Heart left ventricle (tissue), 16 donors: ENCODE results near the gene TATDN2. TPM values are rescaled to one million over a fixed set of nuclear protein-coding genes. Genes with fewer than 3 reads are reported as not detected.
A peak's percentile ranks its signal among the peaks of the same experiment; 100 is the strongest.

Experiments used
- ATAC-seq, 4 donors: fragments of 200-7000 bp; cut with Tn5 transposase; one replicate each; pipeline ENCODE4 v1.9.1; 2020 to 2022; ENCODE audit warnings: moderate library complexity in 4 of 4, mild to moderate bottlenecking in 3 of 4, moderate number of reproducible peaks in 1 of 4
- DNase-seq, 5 donors: peaks; one replicate each; pipeline ENCODE4 v3.0.0-alpha.2; 2020
- H3K27ac ChIP-seq, 12 donors: fragments of 200-600 bp; sonication (generic) in 4 of 12; one replicate each; pipeline versions ENCODE4 v1.5.0 to v1.8.0; 2016 to 2022; ENCODE audit warnings: mild to moderate bottlenecking in 2 of 12
- H3K27me3 ChIP-seq, 9 donors: fragments of 200-600 bp; sonication (generic) in 2 of 9; one replicate each; pipeline versions ENCODE4 v1.5.1 to v1.8.0; 2016 to 2022; ENCODE audit warnings: mild to moderate bottlenecking in 3 of 9
- H3K36me3 ChIP-seq, 9 donors: fragments of 200-600 bp; sonication (generic) in 2 of 9; one replicate each; pipeline versions ENCODE4 v1.5.0 to v1.8.0; 2018 to 2022; ENCODE audit warnings: mild to moderate bottlenecking in 2 of 9
- H3K4me1 ChIP-seq, 12 donors: fragments of 200-600 bp; sonication (generic) in 4 of 12; one replicate each; pipeline versions ENCODE4 v1.5.0 to v1.8.0; 2016 to 2022; ENCODE audit warnings: mild to moderate bottlenecking in 3 of 12
- H3K4me3 ChIP-seq, 12 donors: fragments of 200-600 bp; sonication (generic) in 4 of 12; one replicate each; pipeline versions ENCODE4 v1.5.0 to v1.8.0; 2017 to 2022; ENCODE audit warnings: mild to moderate bottlenecking in 9 of 12, moderate library complexity in 4 of 12
- H3K9me3 ChIP-seq, 12 donors: fragments of 200-600 bp; sonication (generic) in 4 of 12; one replicate each; pipeline versions ENCODE4 v1.5.0 to v1.8.0; 2016 to 2022; ENCODE audit warnings: mild to moderate bottlenecking in 1 of 12
- CTCF ChIP-seq, 12 donors: fragments of 200-600 bp; sonication (generic) in 4 of 12; IDR thresholded peaks; one replicate each; pipeline versions ENCODE4 v1.5.0 to v1.8.0; 2018 to 2022; ENCODE audit warnings: antibody characterized with exemption in 12 of 12, mild to moderate bottlenecking in 5 of 12
- POLR2A ChIP-seq, 2 donors: fragments of 450-650 bp; IDR thresholded peaks; one replicate each; pipeline ENCODE4 v1.6.1; 2017; ENCODE audit warnings: antibody characterized with exemption in 2 of 2, mild to moderate bottlenecking in 2 of 2, moderate library complexity in 2 of 2
- WGBS, 4 donors: extraction: QIAGEN DNeasy Blood & Tissue Kit in 2 of 4; methylation state at CpG; one replicate each; pipeline versions ENCODE4 v1.1.5 to v1.1.7; 2013 to 2018; 5-methylcytosine and 5-hydroxymethylcytosine counted together
- intact Hi-C, 10 donors: fragments of 100-400 bp; cut with DNase I; formaldehyde crosslinking; loops; one replicate each; pipeline versions ENCODE4 v1.11.1 to v1.14.2; 2022
- polyA plus RNA-seq, 2 donors: library from polyadenylated mRNA; stranded (reverse); fragments of 200-250 nt; gene quantifications; one replicate each; pipeline ENCODE4 v1.2.3, GENCODE V29; 2013
- total RNA-seq, 9 donors: library from RNA; depleted of rRNA in 2 of 9; stranded (reverse); fragments of >200 nt in 2 of 9; fragmentation: NEBNext Ultra II Directional in 3 of 9; extraction: Animal tissue kit (Norgen Biotek cat#: 25700) in 3 of 9; gene quantifications; one replicate each; pipeline versions ENCODE4 v1.1.0 to v1.2.4, GENCODE V29; 2016 to 2023
- donor health status: ischemic (EF 13 %, LVEDD 7.1; RV severe dilation, severe dysfunction).
- donor health status: healthy with polysubstance abuse.
- donor health status: DM: no; HTN: yes; CAD: no.
- donor health status: DM: no; HTN: no; CAD: no.
- donor health status: ischemic (EF 25% LVEDD 6.9; RV normal size, moderate dysfunction).
- donor health status: ischemic (EF 25% LVEDD 5.7; RV mildly dilated, moderate dysfunction).
- donor health status: healthy.
- donor health status: DM: yes; HTN: yes; CAD: no.
- donor health status: ischemic (EF 35%, LVEDD 5.7; RV mildly dilated, moderate dysfunction).
- donor health status: nonischemic (EF 11% LVEDD 7.7; RV severe dilation, severe dysfunction).
- donor health status: DM: yes; HTN: yes; CAD: no.
- donor health status: PGD.
- donor health status: ischemic (EF 29% LVEDD 5.4; RV normal size, mild dysfunction).
- donor health status: nonischemic (EF 23%, LVEDD 6.1; RV moderate dilation, normal function).

Gene TATDN2
- total and polyA plus RNA-seq, 11 donors: 8.6 to 31.6 (median 16.8) TPM

- Histone ChIP-seq H3K4me1 (peaks cover 0 to 46% (median 23%) of the 10 kb centered on the region in 12 donors), H3K9me3 (peaks cover 0 to 23% (median 8%) of the 10 kb centered on the region in 12 donors), H3K27ac (peak overlapping the region in 11 of 12 donors; percentile 81 to 95 (median 92)), H3K36me3 (peaks cover 0 to 29% (median 12%) of the 10 kb centered on the region in 9 donors), H3K4me3 (peak overlapping the region; percentile 65 to 99 (median 76)), H3K27me3 (no peaks in the 10 kb centered on the region)
- WGBS, 4 donors: 33 to 40% (median 37%) methylated on average over 14 of the region's 14 CpGs
- ATAC-seq (no peak), DNase-seq (peak in 2 of 5 donors; percentile 19 to 23)
- intact Hi-C loops: no loop called here
- TF ChIP-seq CTCF (IDR thresholded peaks at IDR 0.05): no peak
- TF ChIP-seq POLR2A (IDR thresholded peaks at IDR 0.05): no peak
These were observed 528 bp upstream of the TATDN2 start for GRCh38 chr3:10247679-10248183.

- peak in 3 of 4 donors; percentile 5 to 16 (median 12) for ATAC-seq
- H3K4me1 ChIP-seq: peaks cover 0 to 48% (median 23%) of the 10 kb centered on the region in 12 donors
These were observed 907 bp downstream of the TATDN2 start for GRCh38 chr3:10248984-10249748.

GRCh38 chr3:10249833-10250232 is 1.6 kb downstream of the TATDN2 start:
- WGBS, 4 donors: 35 to 47% (median 39%) methylated on average over 3 of the region's 3 CpGs

More at GRCh38 chr3:10248984-10249748, 907 bp downstream of the TATDN2 start:
- Histone ChIP-seq H3K36me3 (peaks cover 0 to 41% (median 21%) of the 10 kb centered on the region in 9 donors), H3K27ac (peak overlapping the region in 11 of 12 donors; percentile 81 to 95 (median 92)), H3K9me3 (peaks cover 0 to 22% (median 8%) of the 10 kb centered on the region in 12 donors), H3K27me3 (no peaks in the 10 kb centered on the region), H3K4me3 (peak overlapping the region; percentile 65 to 99 (median 76))
- no peak for TF ChIP-seq POLR2A (IDR thresholded peaks at IDR 0.05)
- no peak for TF ChIP-seq CTCF (IDR thresholded peaks at IDR 0.05)
- peak in 4 of 5 donors; percentile 15 to 47 (median 34) for DNase-seq
- 2 to 8% (median 4%) methylated on average over 11 to 32 of the region's 32 CpGs for WGBS, 4 donors
- intact Hi-C loops: no loop called here

More at GRCh38 chr3:10249833-10250232, 1.6 kb downstream of the TATDN2 start:
- intact Hi-C loops: no loop called here
- peaks cover 0 to 42% (median 24%) of the 10 kb centered on the region in 9 donors for H3K36me3 ChIP-seq
- H3K27me3 ChIP-seq: no peaks in the 10 kb centered on the region
- no peak for DNase-seq
- TF ChIP-seq CTCF (IDR thresholded peaks at IDR 0.05): no peak
- TF ChIP-seq POLR2A (IDR thresholded peaks at IDR 0.05): no peak
- H3K9me3 ChIP-seq: peaks cover 0 to 15% (median 6%) of the 10 kb centered on the region in 12 donors
- no peak for ATAC-seq
- peak overlapping the region in 11 of 12 donors; percentile 65 to 99 (median 74) for H3K4me3 ChIP-seq
- peak overlapping the region in 5 of 12 donors; percentile 85 to 95 (median 92) for H3K27ac ChIP-seq
- peaks cover 0 to 54% (median 23%) of the 10 kb centered on the region in 12 donors for H3K4me1 ChIP-seq
